ENCODE data around the gene PUDP. TPM values are rescaled to one million over a fixed set of nuclear protein-coding genes. Genes with fewer than 3 reads are reported as not detected.
"Not testable (repeated sequence)": the region's sequence is repeated elsewhere in the genome, so short reads cannot be mapped to it uniquely, and the experiment has no call there.

PUDP gene
- polyA plus RNA-seq, 3 donors = 23.5 to 26.7 (median 24.2) TPM

DNA sequence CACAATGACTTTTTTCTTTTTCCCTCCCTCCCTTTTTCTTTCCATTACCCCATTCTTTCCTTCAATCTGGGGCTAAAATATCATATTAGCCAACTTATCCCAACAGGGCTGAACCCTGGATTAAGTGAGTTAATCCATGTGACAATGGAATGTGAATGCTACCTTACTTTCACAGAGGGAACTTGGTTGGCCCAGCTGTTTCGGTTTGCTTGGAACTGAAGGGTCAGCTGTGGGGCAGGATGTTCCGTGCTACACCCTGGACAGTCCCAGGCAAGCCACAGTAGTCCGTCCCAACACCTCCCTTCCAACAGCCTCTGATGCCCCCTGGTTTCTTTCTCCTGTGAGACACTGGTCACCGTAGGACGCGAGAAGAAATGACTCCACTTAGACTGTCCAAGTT, 95.4 kb downstream of the PUDP start:
- no peak for DNase-seq (ENCODE audit: low read depth in 3 of 3, low spot score in 2 of 3)

DNA sequence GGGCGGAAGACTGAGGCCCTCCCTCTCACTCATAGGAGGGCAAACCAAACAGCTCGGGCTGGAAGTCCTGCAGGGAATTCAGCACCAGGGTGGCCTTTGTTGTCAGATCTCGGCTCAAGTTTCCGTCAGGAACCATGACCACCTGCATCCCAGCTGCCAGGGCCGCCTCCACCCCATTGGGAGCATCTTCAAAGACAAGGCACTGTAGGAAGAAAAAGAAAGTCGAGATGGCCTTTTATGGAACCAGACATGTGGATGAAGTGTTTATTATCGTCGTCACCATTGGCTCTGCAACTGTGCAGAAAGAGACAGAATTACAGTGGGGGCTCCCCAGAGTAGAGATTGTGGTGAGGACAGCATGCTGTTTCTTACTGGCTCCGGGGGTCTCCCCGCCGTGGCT, 97.7 kb downstream of the PUDP start:
- DNase-seq (ENCODE audit: low read depth in 3 of 3, low spot score in 2 of 3) = no peak

DNA sequence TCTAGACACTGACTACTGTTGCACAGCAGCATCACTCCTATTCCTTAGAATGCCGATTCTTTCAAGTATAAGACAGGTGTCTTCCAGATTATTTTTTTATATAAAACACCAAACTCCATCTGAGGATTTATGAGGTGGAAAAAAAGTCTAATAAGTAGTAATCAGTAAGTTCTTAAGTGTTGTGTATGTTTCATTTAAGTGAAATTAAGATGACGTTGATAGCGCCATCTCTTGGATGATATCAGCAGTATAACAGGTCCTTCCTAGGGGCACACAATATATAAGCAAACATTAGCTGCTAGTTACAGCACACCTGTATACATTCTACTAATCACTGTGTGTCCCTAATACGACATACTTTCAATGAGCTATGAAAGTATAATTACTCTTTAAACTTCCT, 100.0 kb downstream of the PUDP start:
- no peak for DNase-seq (ENCODE audit: low read depth in 3 of 3, low spot score in 2 of 3)

DNA sequence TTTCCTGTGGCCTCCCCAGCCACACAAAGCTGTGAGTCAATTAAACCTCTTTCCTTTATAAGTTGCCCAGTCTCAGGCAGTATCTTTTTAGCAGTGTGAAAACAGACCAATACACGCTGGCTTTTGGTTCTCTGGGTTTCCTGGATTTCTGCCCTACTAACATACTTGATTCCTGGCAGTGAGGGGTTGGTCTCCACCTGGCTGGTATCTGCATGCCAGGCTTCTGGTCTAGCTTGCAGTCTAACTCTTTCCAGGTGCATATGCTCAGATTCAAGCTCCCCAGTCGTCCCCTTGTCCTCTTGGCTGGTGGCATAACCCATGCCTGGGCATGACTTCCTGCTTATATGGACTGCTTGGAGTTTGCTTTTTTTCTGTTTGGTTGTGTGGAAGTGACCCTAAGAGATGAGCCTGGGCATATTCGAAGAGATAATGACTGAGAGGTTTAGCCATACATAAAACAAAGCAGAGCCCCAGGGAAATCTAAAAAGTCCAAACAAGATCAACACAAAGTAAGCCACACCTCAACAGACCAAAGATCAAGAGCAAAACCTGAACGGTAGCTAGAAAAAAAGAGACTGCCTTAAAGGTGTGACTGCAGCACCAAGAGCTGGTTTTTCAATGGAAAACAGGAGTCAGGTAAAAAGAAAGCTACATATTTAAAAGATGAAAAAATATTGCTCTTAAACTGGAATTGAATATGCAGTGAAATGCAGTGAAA, 102.6 kb downstream of the PUDP start:
- DNase-seq (ENCODE audit: low read depth in 3 of 3, low spot score in 2 of 3) = no peak

DNA sequence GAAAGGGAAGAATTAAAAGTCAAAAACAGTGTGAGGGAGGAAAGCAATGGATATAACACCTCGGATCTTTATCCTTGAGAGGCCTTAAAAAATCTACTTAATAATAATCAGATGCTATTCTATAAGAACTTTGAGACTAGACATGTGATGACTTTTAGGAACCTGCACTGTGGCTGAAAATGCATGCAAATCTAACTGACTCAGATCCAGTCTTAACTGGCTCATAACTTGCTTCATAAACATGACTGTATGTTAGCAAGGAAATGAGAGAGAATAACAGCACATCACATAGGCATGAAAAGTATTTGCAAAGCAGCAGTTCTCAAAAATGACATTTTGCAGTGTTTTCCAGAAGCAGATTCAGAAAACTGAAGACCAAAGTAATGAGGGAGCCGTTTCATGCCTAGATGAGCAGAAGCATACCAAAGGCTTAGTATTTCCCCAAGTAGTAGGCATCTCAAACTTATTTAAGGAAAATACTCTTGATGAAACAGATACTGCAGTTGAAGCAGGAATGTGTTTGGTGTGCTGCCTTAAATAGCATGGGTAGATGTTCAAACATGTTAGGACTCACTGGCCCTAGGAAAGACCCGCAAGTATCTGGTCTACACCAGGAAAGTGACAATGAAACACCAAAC, 104.0 kb downstream of the PUDP start:
- not testable (repeated sequence) for DNase-seq (ENCODE audit: low read depth in 3 of 3, low spot score in 2 of 3)

GRCh38 chrX:7028246-7028645, 119.7 kb downstream of the PUDP start:
- DNase-seq (ENCODE audit: low read depth in 3 of 3, low spot score in 2 of 3) = no peak

DNA sequence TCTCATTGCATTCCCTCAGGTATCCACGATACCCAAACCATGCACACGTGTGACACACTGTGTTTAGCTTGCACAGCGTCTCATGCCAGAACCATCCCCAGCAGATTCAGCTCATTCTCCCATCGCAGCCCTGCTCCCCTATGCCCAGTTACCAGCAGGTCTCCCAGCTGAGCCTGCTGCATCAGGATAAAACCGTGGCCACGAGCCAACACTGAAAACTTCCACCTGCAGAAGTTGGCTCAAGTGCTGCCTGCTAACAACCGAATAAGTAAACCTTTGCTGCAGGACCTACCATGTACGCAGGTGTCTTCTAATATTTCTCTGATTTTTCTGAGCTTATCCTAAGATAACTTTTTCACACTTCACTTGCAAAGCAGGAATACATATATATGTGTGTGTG, 120.9 kb downstream of the PUDP start:
- DNase-seq (ENCODE audit: low read depth in 3 of 3, low spot score in 2 of 3) = no peak

DNA sequence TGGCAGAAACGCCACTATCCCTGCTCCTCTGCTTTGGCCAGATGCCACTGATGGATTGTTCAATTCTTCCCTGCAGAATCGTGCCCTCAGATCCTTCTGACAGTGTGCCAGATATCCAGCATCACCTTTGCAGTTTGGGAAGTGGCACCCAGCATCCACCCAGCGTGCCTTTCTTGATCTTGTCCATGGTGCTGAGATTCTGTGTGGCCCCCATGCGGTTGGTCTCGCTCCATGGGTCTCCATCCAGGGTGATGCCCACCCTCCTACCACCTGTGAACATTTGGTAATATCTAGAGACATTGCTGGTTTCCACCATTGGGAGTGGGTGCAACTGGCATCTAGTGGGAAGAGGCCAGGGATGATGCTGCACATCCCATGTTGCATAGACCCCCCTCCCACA, 121.6 kb downstream of the PUDP start:
- DNase-seq (ENCODE audit: low read depth in 3 of 3, low spot score in 2 of 3) = not testable (repeated sequence)

GRCh38 chrX:7025471-7025870, 122.5 kb downstream of the PUDP start:
- DNase-seq (ENCODE audit: low read depth in 3 of 3, low spot score in 2 of 3) = no peak

- DNase-seq (ENCODE audit: low read depth in 3 of 3, low spot score in 2 of 3) = no peak
Measured at GRCh38 chrX:7024850-7025249, 123.1 kb downstream of the PUDP start.

DNA sequence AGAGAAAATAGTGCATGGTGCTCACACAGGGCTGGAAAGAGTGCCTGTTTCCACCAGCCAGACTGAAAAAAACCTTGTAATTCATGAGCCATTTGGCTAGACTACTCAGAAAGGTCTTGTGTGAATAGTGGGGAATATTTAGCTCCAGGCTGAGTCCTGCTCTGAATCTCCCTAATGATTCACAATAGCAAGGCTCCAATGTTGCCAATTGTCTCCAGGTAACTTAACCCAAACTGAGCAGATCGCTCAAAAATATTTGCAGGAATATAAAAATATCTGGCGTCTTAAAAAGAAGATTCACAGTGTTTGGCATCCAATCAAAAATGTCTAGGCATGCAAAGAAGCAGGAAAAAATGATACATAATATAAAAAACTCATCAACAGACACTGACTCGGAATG, 125.0 kb downstream of the PUDP start:
- not testable (repeated sequence) for DNase-seq (ENCODE audit: low read depth in 3 of 3, low spot score in 2 of 3)

DNA sequence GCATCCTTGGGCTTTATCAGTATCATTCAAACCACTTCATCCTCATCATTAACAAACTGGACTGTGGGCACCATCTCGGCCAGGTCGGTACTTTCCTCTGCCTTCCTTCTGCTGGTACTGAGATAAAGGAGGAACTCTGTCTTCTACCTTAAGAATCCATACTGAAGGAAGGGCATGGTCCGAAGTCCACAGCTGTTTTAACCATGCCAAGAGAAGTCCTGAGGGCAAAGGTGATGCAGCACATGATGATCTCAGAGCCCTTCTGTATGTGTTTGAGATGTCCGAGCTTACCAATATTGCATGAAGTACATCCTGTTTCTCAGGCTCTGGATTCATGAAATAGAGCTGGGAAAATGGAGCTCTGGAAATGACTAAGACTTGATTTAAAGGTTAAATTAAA, 126.0 kb downstream of the PUDP start:
- no peak for DNase-seq (ENCODE audit: low read depth in 3 of 3, low spot score in 2 of 3)

DNA sequence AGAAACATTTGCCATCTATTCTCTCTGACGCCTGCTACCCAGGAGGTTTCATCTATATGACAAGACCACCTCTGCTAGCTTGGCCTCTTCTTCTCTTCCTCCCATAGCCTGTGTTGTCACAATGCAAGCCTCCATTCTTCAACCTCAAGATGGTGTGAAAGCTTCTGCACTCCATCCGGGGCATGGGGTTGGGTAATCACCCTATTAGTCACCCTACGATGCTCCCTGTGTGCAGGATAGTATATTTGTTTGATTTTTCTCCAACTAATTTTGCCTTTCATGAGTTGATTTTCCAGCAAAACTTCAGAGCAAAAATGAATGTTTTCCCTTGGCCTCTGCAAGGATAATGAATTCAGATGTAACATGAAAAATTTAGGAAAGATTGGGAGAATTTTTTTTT, 128.4 kb downstream of the PUDP start:
- DNase-seq (ENCODE audit: low read depth in 3 of 3, low spot score in 2 of 3) = no peak

DNA sequence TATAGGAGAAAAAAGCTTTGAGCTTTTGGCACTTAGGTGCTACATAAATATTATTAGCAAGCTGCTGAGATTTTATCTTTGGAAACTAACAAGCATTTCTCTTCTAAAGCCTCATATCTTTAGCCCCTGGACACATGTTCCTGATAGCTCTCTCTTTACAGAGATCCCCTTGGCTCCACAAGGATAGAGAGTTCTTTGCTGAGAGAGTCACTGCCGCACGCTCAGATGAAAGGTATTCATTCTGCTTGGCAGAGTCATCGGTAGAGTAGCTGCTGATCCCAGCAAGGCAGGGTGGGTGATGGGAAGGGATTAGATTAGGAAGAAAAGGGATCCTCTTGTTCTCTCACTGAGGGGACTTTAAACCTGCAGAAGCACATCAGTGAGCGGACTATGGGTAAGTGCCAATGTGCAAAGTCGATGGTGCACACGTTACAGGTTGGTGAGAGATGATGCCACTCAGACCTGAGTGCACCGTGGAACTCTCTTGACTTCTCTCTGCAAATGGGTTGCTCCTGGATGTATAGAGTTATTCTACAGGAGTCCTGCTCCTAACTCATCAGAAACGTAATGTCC, 135.6 kb downstream of the PUDP start:
- not testable (repeated sequence) for DNase-seq (ENCODE audit: low read depth in 3 of 3, low spot score in 2 of 3)

DNA sequence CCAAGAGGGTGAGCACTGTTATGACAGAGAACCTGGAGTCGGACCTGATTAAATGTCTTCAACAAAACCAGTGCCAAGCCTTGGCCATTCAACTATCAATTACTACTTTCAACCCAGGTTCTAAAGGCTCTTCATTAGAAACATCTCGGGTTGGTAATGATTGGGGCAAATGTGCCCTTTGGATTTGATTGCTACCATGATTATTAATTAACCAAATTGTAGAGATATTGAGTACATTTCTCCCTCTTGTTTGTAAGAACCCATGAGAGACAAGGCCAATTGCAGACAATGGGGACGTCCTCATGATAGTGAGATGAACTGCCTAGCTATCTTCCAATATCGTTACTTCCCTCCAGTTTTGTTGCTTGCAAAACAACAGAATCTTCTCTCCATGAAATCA, 137.1 kb downstream of the PUDP start:
- DNase-seq (ENCODE audit: low read depth in 3 of 3, low spot score in 2 of 3) = not testable (repeated sequence)

GRCh38 chrX:7007328-7007727, 140.6 kb downstream of the PUDP start:
- DNase-seq (ENCODE audit: low read depth in 3 of 3, low spot score in 2 of 3) = not testable (repeated sequence)

Other genes starting within 250 kb of the PUDP start
- 1 to 10 TPM; 5.7 to 6.1 (median 6.0) TPM for gene STS, start 441 bp downstream of the PUDP start, polyA plus RNA-seq (ENCODE audit: insufficient read length in 3 of 3)

Measured in right renal cortex interstitium (tissue), 3 donors.